ENCODE results near the gene ARHGEF38. TPM values are rescaled to one million over a fixed set of nuclear protein-coding genes. Genes with fewer than 3 reads are reported as not detected.

The ARHGEF38 gene
- total RNA-seq, result not detected
- long read RNA-seq, result 0 reads

GRCh38 chr4:105551965-105552746, at the start of gene ARHGEF38:
TSS of gene ARHGEF38 (plus strand) at chr4:105552620. CDS start at chr4:105552766, 146 bp downstream.
- ATAC-seq, result no peak
- intact Hi-C loops (cut with DNase I), result no loop called here
- DNase-seq (ENCODE audit: missing footprints), result no peak

DNA sequence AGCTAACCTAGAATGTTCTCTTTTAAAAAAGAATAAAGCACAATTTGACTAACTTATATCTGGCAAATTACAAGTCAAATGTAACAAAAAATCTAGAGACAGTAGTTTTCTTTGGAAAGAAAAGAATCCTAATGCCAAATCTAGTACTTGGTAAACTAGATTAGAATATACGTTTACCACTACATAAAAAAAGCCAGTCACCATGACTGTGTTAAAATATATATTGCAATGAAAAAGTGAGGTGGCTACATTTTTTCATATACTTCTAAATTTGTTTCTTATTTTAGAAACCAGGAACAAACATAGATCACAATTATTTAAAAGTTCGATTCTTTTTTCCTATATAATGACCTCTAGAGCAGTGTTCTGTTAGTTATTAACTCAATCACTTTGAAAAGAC, 48.9 kb upstream of the ARHGEF38 start:
- intact Hi-C loops (cut with DNase I), result no loop called here
- ATAC-seq (no peak), DNase-seq (ENCODE audit: missing footprints) (no peak)

- intact Hi-C loops (cut with DNase I), result no loop called here
- DNase-seq (ENCODE audit: missing footprints) (no peak), ATAC-seq (no peak)
Measured at GRCh38 chr4:105504744-105505143, 47.7 kb upstream of the ARHGEF38 start.

DNA sequence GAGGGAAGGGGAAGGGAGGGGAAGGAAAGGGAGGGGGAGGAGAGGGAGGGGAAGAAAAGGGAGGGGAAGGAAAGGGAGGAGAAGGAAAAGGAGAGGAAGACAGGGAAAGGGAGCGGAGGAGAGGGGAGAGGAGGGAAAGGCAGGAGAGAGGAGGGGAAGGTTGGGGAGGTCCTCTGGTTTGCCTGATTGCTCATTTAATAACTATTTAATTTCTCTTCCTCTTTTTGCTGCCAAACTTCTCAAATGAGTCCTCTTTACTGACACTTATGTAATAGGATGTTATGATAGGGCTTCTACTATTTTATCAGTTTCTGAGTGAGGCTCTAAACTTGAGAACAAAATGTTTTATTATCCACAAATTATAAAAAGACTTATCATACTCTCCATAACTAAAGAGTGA, 43.1 kb upstream of the ARHGEF38 start:
- intact Hi-C loops (cut with DNase I), result no loop called here
- DNase-seq (ENCODE audit: missing footprints), result no peak
- no peak for ATAC-seq

- intact Hi-C loops (cut with DNase I), result no loop called here
- ATAC-seq (no peak), DNase-seq (ENCODE audit: missing footprints) (no peak)
Measured at GRCh38 chr4:105509714-105510113, 42.7 kb upstream of the ARHGEF38 start.

GRCh38 chr4:105510245-105510644, 42.2 kb upstream of the ARHGEF38 start:
- DNase-seq (ENCODE audit: missing footprints) (no peak), ATAC-seq (no peak)
- intact Hi-C loops (cut with DNase I), result no loop called here

- ATAC-seq, result no peak
- intact Hi-C loops (cut with DNase I), result loop anchor here (2.0 kb wide), 2 partner anchors 146 to 194 kb away; no protein-coding TSS in a partner anchor
Measured at GRCh38 chr4:105520819-105521790, 31.3 kb upstream of the ARHGEF38 start.

GRCh38 chr4:105526656-105527055, 25.8 kb upstream of the ARHGEF38 start:
- DNase-seq (ENCODE audit: missing footprints), result no peak
- no peak for ATAC-seq
- intact Hi-C loops (cut with DNase I), result no loop called here

More at GRCh38 chr4:105520819-105521790, 31.3 kb upstream of the ARHGEF38 start:
- no peak for DNase-seq (ENCODE audit: missing footprints)

- no peak for DNase-seq (ENCODE audit: missing footprints)
- intact Hi-C loops (cut with DNase I), result no loop called here
- ATAC-seq, result no peak
Measured at GRCh38 chr4:105527081-105527480, 25.3 kb upstream of the ARHGEF38 start.

DNA sequence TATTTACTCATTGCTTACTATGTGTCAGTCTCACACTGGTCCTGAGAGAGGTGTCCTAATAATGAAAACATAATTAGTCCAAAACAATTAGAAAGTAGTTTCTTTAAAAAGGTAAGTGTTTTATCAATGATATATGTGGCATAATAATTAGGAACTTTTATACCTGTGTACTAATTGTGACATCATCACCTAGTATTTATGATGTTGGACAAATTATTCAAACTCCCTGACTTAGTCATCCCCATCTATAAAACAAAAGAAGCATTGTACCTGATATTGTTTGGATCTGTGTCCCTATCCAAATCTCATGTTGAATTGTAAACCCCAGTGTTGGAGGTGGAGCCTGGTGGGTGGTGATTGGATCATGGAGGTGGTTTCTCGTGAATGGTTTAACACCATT, 15.8 kb upstream of the ARHGEF38 start:
- intact Hi-C loops (cut with DNase I), result no loop called here
- DNase-seq (ENCODE audit: missing footprints) (no peak), ATAC-seq (no peak)

- intact Hi-C loops (cut with DNase I), result no loop called here
- DNase-seq (ENCODE audit: missing footprints) (no peak), ATAC-seq (no peak)
Measured at GRCh38 chr4:105541420-105541819, 11.0 kb upstream of the ARHGEF38 start.

DNA sequence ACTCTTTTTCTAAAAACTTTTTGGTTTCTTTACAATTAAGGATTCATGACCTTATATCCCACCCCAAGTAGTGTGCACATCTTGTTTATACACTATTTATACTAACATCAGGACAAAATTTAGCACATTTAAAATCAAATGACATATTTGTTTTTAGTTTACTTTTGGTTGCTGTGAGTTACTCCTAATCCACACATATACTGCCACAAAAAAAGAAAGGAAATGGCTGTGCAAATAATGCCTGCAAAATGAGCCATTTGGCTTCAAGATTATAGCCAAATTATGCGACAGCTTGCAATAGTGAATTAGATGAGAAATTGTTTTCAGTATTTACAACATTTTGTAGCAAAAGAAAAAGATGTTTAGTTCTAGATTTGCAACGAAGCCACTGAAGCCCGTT, 10.4 kb upstream of the ARHGEF38 start:
- ATAC-seq, result no peak
- DNase-seq (ENCODE audit: missing footprints), result no peak
- intact Hi-C loops (cut with DNase I), result no loop called here

GRCh38 chr4:105543346-105543745, 9.1 kb upstream of the ARHGEF38 start:
- ATAC-seq (no peak), DNase-seq (ENCODE audit: missing footprints) (no peak)
- intact Hi-C loops (cut with DNase I), result no loop called here

- DNase-seq (ENCODE audit: missing footprints), result no peak
- intact Hi-C loops (cut with DNase I), result no loop called here
- no peak for ATAC-seq
Measured at GRCh38 chr4:105543881-105544280, 8.5 kb upstream of the ARHGEF38 start.

GRCh38 chr4:105544520-105545286, 7.7 kb upstream of the ARHGEF38 start:
- intact Hi-C loops (cut with DNase I), result no loop called here
- DNase-seq (ENCODE audit: missing footprints) (no peak), ATAC-seq (no peak)

GRCh38 chr4:105546086-105546485, 6.3 kb upstream of the ARHGEF38 start:
- no peak for ATAC-seq
- DNase-seq (ENCODE audit: missing footprints), result no peak
- intact Hi-C loops (cut with DNase I), result no loop called here

- intact Hi-C loops (cut with DNase I), result no loop called here
- no peak for ATAC-seq
- no peak for DNase-seq (ENCODE audit: missing footprints)
Measured at GRCh38 chr4:105547769-105548168, 4.7 kb upstream of the ARHGEF38 start.

DNA sequence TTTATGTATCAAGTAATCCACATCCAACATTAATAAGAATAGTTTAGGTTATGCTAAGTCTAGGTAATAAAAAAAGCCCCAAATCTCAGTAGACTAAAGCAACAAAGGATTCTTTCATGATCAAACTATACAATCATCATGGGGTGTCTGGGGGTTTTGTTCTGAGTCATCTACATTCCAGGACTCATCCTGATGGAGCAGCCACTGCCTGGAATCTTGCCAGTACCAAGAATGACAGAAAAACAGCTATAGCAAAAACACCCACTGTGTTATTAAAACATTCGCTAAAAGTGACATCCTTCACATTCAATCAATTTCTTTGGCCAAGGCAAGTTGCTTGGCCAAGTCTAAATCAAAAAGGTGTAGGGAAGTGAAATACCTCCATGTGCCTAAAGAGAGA, 3.9 kb upstream of the ARHGEF38 start:
- intact Hi-C loops (cut with DNase I), result no loop called here
- DNase-seq (ENCODE audit: missing footprints) (no peak), ATAC-seq (no peak)

- no peak for ATAC-seq
- no peak for DNase-seq (ENCODE audit: missing footprints)
- intact Hi-C loops (cut with DNase I), result no loop called here
Measured at GRCh38 chr4:105550641-105551040, 1.8 kb upstream of the ARHGEF38 start.
